Neural progenitor cell (in vitro differentiated cells): ENCODE results near the gene ST7. TPM values are rescaled to one million over a fixed set of nuclear protein-coding genes. Genes with fewer than 3 reads are reported as not detected.

ENCODE experiments used
- DNase-seq: peaks from one replicate; pipeline ENCODE4 v3.0.0-alpha.2; 2016; ENCODE audit warnings: low spot score
- H2AFZ ChIP-seq: fragments of 200-600 bp; sonication (generic); replicated peaks from 2 replicates; pipeline ENCODE4 v1.6.1; 2016; ENCODE audit warnings: antibody characterized with exemption
- H3F3A ChIP-seq: fragments of 200-600 bp; sonication (generic); 2 replicates; pipeline ENCODE4 v1.6.1; 2016; ENCODE audit warnings: antibody characterized with exemption, low read depth
- H3K27ac ChIP-seq: fragments of 200-600 bp; sonication (generic); 2 replicates; pipeline ENCODE4 v1.5.1; 2016; ENCODE audit warnings: mild to moderate bottlenecking
- H3K27me3 ChIP-seq: fragments of 200-600 bp; sonication (generic); 2 replicates; pipeline ENCODE4 v1.6.1; 2016; ENCODE audit warnings: mild to moderate bottlenecking, moderate library complexity
- H3K36me3 ChIP-seq: fragments of 200-600 bp; sonication (generic); 2 replicates; pipeline ENCODE4 v1.5.1; 2016
- H3K4me1 ChIP-seq: fragments of 200-600 bp; sonication (generic); 2 replicates; pipeline ENCODE4 v1.6.1; 2016; ENCODE audit warnings: mixed run types
- H3K4me2 ChIP-seq: fragments of 200-600 bp; sonication (generic); 2 replicates; pipeline ENCODE4 v1.6.1; 2016
- H3K4me3 ChIP-seq: fragments of 200-600 bp; sonication (generic); 2 replicates; pipeline ENCODE4 v1.5.1; 2016
- H3K79me2 ChIP-seq: fragments of 200-600 bp; sonication (generic); 2 replicates; pipeline ENCODE4 v1.6.1; 2016; ENCODE audit warnings: low read depth
- H3K9ac ChIP-seq: fragments of 200-600 bp; sonication (generic); 2 replicates; pipeline ENCODE4 v1.6.1; 2016
- H3K9me3 ChIP-seq: fragments of 200-600 bp; sonication (generic); 2 replicates; pipeline ENCODE4 v1.5.1; 2016; ENCODE audit warnings: low read depth
- H4K20me1 ChIP-seq: fragments of 200-600 bp; sonication (generic); 2 replicates; pipeline ENCODE4 v1.6.1; 2016; ENCODE audit warnings: low read depth
- H3K27ac Mint-ChIP-seq: 3 replicates; pipeline ENCODE4 v1.8.0; 2021; ENCODE audit warnings: mixed read lengths
- H3K27me3 Mint-ChIP-seq: 2 replicates; pipeline ENCODE4 v1.8.0; 2022; ENCODE audit warnings: low read depth, mild to moderate bottlenecking, inconsistent platforms, moderate library complexity, mixed read lengths; ENCODE audit not compliant: insufficient read depth
- H3K36me3 Mint-ChIP-seq: 3 replicates; pipeline ENCODE4 v1.8.0; 2021; ENCODE audit warnings: mixed read lengths
- H3K4me1 Mint-ChIP-seq: 3 replicates; pipeline ENCODE4 v1.8.0; 2021; ENCODE audit warnings: mixed read lengths
- H3K4me3 Mint-ChIP-seq: 3 replicates; pipeline ENCODE4 v1.8.0; 2021; ENCODE audit warnings: mild to moderate bottlenecking, moderate library complexity, mixed read lengths
- H3K9me3 Mint-ChIP-seq: 3 replicates; pipeline ENCODE4 v1.8.0; 2020; ENCODE audit warnings: mixed read lengths
- CTCF ChIP-seq: fragments of 200-600 bp; sonication (generic); IDR thresholded peaks from 2 replicates; pipeline ENCODE4 v1.5.1; 2017; ENCODE audit warnings: antibody characterized with exemption, mild to moderate bottlenecking
- EZH2 ChIP-seq: fragments of 200-600 bp; sonication (generic); IDR thresholded peaks from 2 replicates; pipeline ENCODE4 v1.6.1; 2017; ENCODE audit warnings: antibody characterized with exemption, mild to moderate bottlenecking, moderate library complexity
- EZH2phosphoT487 ChIP-seq: fragments of 200-600 bp; sonication (generic); IDR thresholded peaks from 2 replicates; pipeline ENCODE4 v1.6.1; 2017; ENCODE audit warnings: antibody characterized with exemption
- total RNA-seq: library from RNA; depleted of rRNA; stranded (reverse); fragments of >200 nt; gene quantifications from 2 replicates; pipeline ENCODE4 v1.2.3, GENCODE V29; 2015; ENCODE audit warnings: low replicate concordance

Gene ST7
- total RNA-seq, 1 donor from 2014 or later = 5.8 TPM

GRCh38 chr7:117149692-117150091, 196.4 kb downstream of the ST7 start:
- H3K4me2 ChIP-seq = no peak overlapping the region
- H3K27me3 Mint-ChIP-seq = no peaks in the 10 kb centered on the region

GRCh38 chr7:117152213-117153007, 199.1 kb downstream of the ST7 start:
- TF ChIP-seq EZH2 = no peak
- no peak for TF ChIP-seq EZH2phosphoT487
- TF ChIP-seq CTCF = no peak
- Mint-ChIP-seq H3K27me3 (no peaks in the 10 kb centered on the region), H3K4me1 (peaks cover 2% of the 10 kb centered on the region), H3K27ac (no peak overlapping the region), H3K36me3 (peaks cover 1% of the 10 kb centered on the region), H3K9me3 (no peaks in the 10 kb centered on the region), H3K4me3 (no peak overlapping the region)
- Histone ChIP-seq H2AFZ (no peak overlapping the region), H3K27ac (no peak overlapping the region), H3K4me1 (no peaks in the 10 kb centered on the region), H3K4me2 (no peak overlapping the region), H3K36me3 (no peaks in the 10 kb centered on the region), H3K27me3 (no peaks in the 10 kb centered on the region), H3F3A (no peaks in the 10 kb centered on the region), H3K9me3 (no peaks in the 10 kb centered on the region), H4K20me1 (no peaks in the 10 kb centered on the region), H3K79me2 (no peaks in the 10 kb centered on the region), H3K4me3 (no peak overlapping the region), H3K9ac (no peak overlapping the region)
- DNase-seq = no peak

More at GRCh38 chr7:117149692-117150091, 196.4 kb downstream of the ST7 start:
- Histone ChIP-seq H3K4me1 (no peaks in the 10 kb centered on the region), H3F3A (no peaks in the 10 kb centered on the region), H3K9ac (no peak overlapping the region), H3K4me3 (no peak overlapping the region), H3K36me3 (no peaks in the 10 kb centered on the region), H4K20me1 (no peaks in the 10 kb centered on the region), H2AFZ (no peak overlapping the region), H3K27me3 (no peaks in the 10 kb centered on the region), H3K9me3 (no peaks in the 10 kb centered on the region), H3K79me2 (no peaks in the 10 kb centered on the region), H3K27ac (no peak overlapping the region)
- H3K27ac Mint-ChIP-seq = no peak overlapping the region
- H3K9me3 Mint-ChIP-seq = no peaks in the 10 kb centered on the region
- TF ChIP-seq EZH2 (no peak), CTCF (no peak), EZH2phosphoT487 (no peak)
- H3K4me1 Mint-ChIP-seq = peaks cover 2% of the 10 kb centered on the region
- peaks cover 1% of the 10 kb centered on the region for H3K36me3 Mint-ChIP-seq
- no peak for DNase-seq
- H3K4me3 Mint-ChIP-seq = no peak overlapping the region

GRCh38 chr7:117153016-117153545, 199.8 kb downstream of the ST7 start:
- no peaks in the 10 kb centered on the region for H3K27me3 ChIP-seq
- no peak overlapping the region for H3K27ac Mint-ChIP-seq
- no peaks in the 10 kb centered on the region for H3K9me3 ChIP-seq
- H3K9ac ChIP-seq = no peak overlapping the region
- no peaks in the 10 kb centered on the region for H3K27me3 Mint-ChIP-seq
- TF ChIP-seq EZH2phosphoT487 (no peak), EZH2 (no peak), CTCF (no peak)
- DNase-seq = no peak
- no peak overlapping the region for H2AFZ ChIP-seq
- H3K4me3 Mint-ChIP-seq = no peak overlapping the region
- no peaks in the 10 kb centered on the region for H4K20me1 ChIP-seq
- H3K27ac ChIP-seq = no peak overlapping the region
- no peaks in the 10 kb centered on the region for H3K4me1 ChIP-seq
- no peaks in the 10 kb centered on the region for H3K36me3 ChIP-seq
- no peak overlapping the region for H3K4me2 ChIP-seq
- H3F3A ChIP-seq = no peaks in the 10 kb centered on the region
- no peaks in the 10 kb centered on the region for H3K79me2 ChIP-seq
- H3K36me3 Mint-ChIP-seq = peaks cover 1% of the 10 kb centered on the region
- no peaks in the 10 kb centered on the region for H3K9me3 Mint-ChIP-seq
- H3K4me3 ChIP-seq = no peak overlapping the region
- peaks cover 2% of the 10 kb centered on the region for H3K4me1 Mint-ChIP-seq
